GM18861 (cell line): ENCODE results near the gene PLCB1.

Experiments used
- ATAC-seq: cut with Tn5 transposase; IDR thresholded peaks from one replicate; pipeline ENCODE4 v1.9.1; 2021; ENCODE audit not compliant: unreplicated experiment

Gene PLCB1

GRCh38 chr20:8208226-8208625 is 76.2 kb downstream of the PLCB1 start:
- ATAC-seq: no peak

- ATAC-seq: peak; percentile 47
These were observed 77.0 kb downstream of the PLCB1 start for GRCh38 chr20:8209061-8209460.

- ATAC-seq: no peak
These were observed 78.7 kb downstream of the PLCB1 start for GRCh38 chr20:8210749-8211148.

GRCh38 chr20:8212286-8212685 is 80.2 kb downstream of the PLCB1 start:
- ATAC-seq: peak; percentile 31

- ATAC-seq: no peak
These were observed 81.2 kb downstream of the PLCB1 start for GRCh38 chr20:8213270-8213669.

GRCh38 chr20:8213831-8214587 is 81.9 kb downstream of the PLCB1 start:
- ATAC-seq: peak; percentile 86

GRCh38 chr20:8215361-8215781 is 83.3 kb downstream of the PLCB1 start:
- ATAC-seq: no peak

GRCh38 chr20:8216375-8217200 is 84.5 kb downstream of the PLCB1 start:
- no peak for ATAC-seq

- no peak for ATAC-seq
These were observed 86.8 kb downstream of the PLCB1 start for GRCh38 chr20:8218861-8219260.

- ATAC-seq: no peak
These were observed 87.3 kb downstream of the PLCB1 start for GRCh38 chr20:8219403-8219802.

- ATAC-seq: no peak
These were observed 88.7 kb downstream of the PLCB1 start for GRCh38 chr20:8220716-8221115.

GRCh38 chr20:8221887-8222419 is 89.9 kb downstream of the PLCB1 start:
- ATAC-seq: peak; percentile 63

GRCh38 chr20:8223091-8223870 is 91.2 kb downstream of the PLCB1 start:
- ATAC-seq: no peak

- ATAC-seq: no peak
These were observed 93.6 kb downstream of the PLCB1 start for GRCh38 chr20:8225658-8226057.

GRCh38 chr20:8226106-8226505 is 94.0 kb downstream of the PLCB1 start:
- ATAC-seq: no peak

- ATAC-seq: no peak
These were observed 95.2 kb downstream of the PLCB1 start for GRCh38 chr20:8227293-8227692.

- ATAC-seq: no peak
These were observed 96.2 kb downstream of the PLCB1 start for GRCh38 chr20:8228315-8228714.

- no peak for ATAC-seq
These were observed 97.0 kb downstream of the PLCB1 start for GRCh38 chr20:8229090-8229489.

GRCh38 chr20:8231038-8231437 is 99.0 kb downstream of the PLCB1 start:
- ATAC-seq: no peak

GRCh38 chr20:8232332-8232731 is 100.3 kb downstream of the PLCB1 start:
- ATAC-seq: no peak

- no peak for ATAC-seq
These were observed 102.5 kb downstream of the PLCB1 start for GRCh38 chr20:8234580-8234979.
